Measurements from ENCODE around the gene BLNK.

The BLNK gene

DNA sequence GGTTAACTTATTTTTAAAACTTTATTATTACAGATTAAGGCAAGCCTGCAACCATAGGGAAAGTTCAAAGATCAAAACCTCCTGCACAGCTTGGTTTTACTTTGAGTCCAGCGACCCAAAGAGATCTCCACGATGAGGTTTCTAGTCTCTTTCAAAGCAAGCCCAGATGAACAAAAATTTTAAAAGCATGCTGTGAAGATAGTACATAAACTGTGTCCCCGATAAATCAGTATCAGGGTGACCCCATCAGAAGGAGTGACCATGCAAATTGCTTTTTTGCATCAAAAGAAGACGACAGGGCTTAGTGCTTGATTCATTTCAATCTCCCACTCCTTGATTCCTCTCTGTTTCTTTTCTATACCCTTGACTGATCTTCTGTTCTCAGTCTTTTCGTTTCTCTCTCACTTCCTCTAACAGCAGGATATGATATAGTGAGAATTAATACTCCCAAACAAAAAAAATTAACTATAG, 16.8 kb upstream of the BLNK start:
- DNase-seq (ENCODE audit: low read depth): no peak

DNA sequence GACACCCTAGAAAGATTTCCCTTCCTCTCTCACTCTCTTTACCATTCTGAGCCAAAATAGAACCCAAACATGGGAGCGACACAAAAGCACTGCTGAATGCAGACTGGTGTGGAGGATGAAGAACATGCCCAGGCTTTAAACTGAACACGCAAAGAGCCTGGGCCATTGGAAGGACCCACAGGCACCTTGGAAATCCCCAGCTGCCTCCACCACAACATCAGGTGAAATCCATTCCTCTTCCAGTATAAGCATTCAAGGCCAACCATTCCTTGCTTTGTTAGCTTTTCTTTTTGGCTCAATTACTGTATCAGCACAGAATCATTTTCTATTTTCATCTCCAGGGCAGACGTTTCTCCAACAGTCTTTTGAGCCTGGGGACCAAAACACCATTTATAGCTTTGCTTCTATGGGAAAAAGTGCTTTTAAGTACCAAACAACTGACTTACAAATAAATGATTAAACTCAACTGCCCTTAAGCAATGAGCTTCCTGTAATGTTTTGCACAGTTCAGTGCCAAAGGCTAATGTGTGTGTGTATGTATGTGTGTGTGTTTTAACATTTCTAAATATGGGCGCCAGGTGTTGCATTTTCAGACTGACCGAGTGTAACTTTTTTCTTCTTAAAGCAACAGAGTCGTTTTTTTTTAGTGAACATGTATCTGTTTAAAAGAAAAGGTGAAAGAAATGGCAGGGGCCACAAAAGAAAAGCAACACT, 16.2 kb upstream of the BLNK start:
- DNase-seq (ENCODE audit: low read depth): no peak

DNA sequence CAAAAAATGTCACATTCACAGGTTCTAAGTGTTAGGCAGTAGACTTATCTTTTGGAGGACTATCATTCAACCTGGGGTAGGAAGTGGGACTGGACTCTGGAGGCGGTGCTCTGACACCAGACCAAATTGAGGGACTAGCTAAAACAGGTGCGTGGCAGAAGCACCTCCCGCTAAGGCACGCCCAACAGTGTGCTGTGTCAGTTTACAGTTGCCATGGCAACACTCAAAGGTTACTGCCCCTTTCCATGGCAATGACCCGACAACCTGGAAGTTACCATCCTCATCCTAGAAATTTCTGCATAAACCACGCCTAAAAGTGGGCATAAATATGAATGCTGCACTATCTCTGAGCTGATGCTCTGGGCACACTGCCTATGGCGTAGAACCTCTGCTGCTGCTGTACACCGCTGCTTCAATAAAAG, 14.0 kb upstream of the BLNK start:
- no peak for DNase-seq (ENCODE audit: low read depth)

DNA sequence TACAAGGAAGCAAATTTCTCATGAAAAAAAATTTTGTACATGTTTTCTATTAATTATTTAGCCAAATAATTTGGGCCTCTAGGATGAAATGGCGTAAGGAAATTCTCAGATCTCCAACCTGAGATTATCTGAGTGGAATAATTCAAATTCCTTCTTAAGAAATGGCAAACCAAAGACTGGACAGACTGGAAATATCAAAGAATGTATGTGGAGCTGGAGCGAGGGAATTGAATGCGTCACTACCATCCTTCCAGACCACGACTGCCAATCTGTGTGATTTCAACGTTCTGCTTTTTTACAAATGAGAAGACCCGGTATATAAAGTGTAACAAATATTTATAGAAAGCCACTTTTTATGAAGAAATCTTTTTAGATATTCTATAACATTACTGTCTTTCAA, 12.4 kb upstream of the BLNK start:
- DNase-seq (ENCODE audit: low read depth): no peak

DNA sequence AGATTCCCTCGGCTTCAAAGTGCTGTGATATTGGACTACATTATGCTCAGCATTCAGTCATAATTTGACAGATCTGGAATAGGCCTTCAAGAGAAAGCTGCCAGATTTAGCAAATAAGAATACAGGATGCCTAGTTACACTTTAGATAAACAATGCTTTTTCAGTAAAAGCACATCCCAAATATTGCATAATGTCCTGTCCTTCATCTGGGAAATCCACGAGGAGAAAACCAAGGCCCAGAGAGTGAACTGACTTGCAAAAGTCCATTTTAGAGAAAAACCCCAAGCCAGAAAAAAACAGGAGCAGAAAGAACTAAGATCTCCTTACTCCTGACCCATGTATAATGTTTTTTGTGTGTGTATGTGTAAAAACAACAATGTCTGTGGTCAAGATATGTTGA, 12.0 kb upstream of the BLNK start:
- DNase-seq (ENCODE audit: low read depth): no peak

DNA sequence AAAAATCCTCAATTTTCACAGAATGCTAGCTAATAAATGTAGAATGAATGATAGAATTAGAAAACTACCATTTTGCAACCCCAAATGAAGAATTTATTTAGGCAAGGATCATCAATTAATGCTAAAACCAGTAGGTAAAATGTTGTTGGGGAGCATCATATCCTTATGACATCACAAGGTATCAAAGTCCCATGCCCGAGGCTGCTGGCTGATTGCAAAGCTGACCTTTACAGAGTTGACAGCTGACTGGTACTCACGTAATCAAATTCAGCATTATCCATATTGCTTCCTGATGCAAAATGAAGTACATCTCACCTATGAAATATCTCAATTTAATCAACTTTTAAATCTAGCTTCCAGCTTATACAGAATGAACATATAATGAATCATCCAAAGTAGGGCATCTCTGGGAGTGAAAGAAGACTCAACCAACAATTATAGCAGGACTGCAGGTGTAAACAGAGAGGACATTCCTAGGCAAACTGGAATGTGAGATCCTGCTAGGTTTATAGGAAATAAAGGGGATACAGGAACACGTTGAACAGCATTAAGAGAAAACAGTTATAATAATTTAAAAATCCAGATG, 10.2 kb upstream of the BLNK start:
- DNase-seq (ENCODE audit: low read depth): no peak

DNA sequence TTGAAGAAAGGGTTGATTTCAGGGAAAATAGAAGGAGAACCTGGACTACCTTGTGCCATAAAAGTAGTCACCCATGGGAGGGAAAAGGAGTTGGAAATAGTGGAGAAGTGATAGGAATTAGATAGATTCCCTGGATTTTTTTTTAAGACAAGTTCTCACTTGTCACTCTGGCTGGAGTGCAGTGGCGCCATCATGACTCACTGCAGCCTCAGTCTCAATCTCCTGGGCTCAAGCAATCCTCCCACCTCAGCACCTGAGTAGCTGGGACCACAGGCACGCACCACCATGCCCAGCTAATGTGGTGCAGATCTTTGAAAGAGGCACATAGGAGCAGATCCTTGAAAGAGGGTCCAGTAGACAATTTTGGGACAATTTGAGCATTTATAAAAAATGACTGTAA, 9.5 kb upstream of the BLNK start:
- DNase-seq (ENCODE audit: low read depth): no peak

DNA sequence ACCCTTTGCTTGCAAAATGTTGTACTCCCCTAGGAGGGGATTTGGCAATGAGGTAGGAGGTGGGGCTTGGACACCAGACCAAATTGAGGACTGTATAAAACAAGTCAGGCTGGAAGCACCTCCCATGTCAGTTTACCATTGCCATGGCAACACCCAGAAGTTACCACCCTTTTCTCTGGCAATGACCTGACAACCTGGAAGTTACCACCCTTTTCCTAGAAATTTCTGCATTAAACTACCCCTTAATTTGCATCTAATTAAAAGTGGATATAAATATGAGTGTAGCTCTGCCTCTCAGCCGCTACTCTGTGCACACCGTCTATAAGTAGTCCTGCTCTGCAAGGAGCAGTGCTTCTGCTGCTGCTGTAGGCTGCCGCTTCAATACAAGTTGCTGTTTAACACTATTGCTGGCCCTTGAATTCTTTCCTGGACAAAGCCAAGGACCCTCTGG, 7.8 kb upstream of the BLNK start:
- no peak for DNase-seq (ENCODE audit: low read depth)

DNA sequence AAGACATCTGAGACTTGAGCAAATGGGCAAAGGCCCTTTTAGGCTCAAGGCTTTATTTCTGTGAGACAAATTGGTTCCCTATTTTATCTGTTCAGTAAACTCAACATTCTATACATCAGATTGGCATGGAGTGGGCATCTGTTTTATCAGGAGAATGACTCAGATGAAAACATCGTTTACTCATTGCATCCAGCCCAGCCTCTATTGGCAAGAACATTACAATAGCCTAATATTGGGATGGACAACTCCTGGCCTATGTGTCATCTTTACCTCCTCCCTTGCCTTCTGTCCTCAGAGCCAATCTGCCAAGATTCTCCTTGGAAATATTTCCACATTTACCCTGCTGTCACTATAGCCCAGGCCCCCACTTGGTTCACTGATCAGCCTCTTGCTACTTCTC, 5.5 kb upstream of the BLNK start:
- peak; percentile 15 for DNase-seq (ENCODE audit: low read depth)

DNA sequence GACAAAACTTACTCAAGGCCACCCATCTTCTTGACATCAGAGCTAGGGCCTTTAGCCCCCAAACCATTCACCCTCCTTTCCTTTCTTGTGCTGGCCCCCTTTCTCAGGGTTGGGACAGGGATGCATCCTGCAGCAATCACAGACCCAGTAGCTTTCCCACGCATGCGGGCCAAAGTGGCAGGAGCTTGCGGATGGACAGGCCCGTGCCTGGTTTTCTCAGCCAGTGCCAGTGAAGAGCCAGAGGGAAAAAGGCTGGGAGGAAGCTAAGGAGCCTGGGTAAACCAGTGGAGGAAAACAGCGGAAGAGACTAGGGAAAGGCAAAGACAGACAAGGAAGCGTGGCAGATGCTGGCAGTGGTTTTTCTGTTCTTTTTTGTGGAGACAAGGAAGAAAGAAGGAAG, 5.1 kb upstream of the BLNK start:
- DNase-seq (ENCODE audit: low read depth): no peak

DNA sequence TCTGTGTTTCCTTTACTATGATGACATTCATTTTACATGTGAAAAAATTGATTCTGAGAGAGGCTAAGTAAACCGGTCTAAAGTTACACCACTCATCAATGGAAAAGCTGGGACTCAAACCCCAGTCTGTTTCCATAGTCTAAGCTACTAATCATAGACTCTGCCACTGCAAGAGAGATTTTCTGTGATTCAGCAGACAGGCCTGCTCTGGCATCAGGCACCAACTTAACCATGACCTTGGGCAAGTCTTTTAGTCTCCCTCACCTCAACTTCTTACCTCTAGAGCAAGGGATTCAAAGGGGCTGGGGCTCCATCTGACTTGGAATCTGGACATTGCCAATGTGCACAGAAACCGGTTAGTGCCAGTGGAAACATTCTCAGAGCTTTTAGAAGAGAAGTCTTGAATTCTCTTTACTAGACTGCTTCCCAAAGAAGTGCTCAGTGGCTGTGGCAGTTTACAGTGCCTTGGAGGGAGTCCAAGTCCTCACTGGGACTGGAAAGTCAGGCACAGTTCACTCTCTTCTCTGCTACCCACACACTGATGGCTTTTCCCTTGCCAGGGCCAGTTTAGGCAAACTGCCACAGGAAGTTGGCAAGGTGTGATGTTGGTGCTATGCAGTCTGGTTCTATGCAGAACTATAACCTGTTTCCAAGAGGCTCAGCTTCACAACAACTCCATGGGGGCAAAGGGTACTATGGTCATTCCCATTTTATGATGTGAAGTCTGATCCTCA, 4.5 kb upstream of the BLNK start:
- no peak for DNase-seq (ENCODE audit: low read depth)

DNA sequence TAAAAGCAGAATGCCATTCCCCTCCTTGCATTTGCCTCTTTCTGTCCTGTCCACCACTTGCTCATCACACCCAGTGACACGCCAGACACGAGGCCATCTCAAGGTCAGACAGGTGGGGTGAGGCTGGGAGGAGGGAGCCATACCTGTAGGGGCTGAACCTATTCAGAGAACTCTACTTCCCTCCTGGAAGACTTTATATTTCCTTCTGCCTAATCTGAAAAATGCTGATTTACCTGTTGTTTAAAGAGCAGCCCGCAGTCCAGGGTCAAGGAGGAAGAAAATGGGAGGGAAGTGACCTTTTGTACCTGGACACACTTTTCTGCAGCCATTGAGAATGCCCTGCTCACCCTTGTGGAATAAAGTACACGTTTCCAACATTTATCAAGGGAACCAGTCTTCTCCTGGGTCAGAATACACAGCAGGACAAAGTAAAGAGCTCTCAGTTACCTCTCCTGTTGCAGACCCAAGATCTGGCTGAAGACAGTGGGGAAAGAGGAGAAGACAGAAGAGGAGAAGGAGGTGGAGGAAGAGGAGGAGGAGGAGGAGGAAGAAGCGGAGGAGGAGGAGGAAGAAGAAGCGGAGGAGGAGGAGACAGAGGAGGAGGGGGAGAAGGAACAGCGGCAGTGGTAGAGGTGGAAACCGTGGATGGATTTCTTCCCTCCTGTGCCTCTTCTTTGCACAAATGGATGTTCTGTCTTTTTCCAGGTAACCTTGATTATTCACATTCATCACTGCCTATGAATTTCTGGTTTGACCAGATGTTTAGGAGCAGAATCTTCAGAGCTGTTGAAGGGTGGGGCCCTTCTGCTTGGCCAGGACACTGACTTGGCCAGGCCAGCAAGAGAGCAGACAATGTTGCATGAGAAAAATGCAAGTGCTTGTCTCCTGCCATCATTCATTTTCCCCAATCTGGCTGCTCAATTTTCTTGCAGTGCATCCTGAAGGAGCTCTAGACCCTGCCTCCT, 1.2 kb upstream of the BLNK start:
- DNase-seq (ENCODE audit: low read depth): no peak

DNA sequence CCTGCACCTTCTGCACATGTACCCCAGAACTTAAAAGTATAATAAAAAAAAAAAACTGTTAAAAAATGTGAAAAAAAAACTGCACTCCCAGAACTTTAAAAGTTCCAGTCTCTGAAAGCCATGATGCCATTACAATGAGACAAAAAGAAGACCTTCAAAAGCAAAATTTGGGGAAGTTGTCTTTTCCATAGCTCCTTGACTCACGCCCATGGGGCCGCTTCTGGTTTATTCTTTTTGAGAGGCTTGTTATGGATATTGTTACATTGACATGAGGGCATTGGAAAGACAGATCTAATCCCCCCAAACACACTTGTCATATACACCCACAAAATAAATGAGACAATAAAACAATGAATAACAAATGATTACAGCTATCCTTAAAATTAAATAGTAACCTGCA, 798 bp downstream of the BLNK start:
- no peak for DNase-seq (ENCODE audit: low read depth)

DNA sequence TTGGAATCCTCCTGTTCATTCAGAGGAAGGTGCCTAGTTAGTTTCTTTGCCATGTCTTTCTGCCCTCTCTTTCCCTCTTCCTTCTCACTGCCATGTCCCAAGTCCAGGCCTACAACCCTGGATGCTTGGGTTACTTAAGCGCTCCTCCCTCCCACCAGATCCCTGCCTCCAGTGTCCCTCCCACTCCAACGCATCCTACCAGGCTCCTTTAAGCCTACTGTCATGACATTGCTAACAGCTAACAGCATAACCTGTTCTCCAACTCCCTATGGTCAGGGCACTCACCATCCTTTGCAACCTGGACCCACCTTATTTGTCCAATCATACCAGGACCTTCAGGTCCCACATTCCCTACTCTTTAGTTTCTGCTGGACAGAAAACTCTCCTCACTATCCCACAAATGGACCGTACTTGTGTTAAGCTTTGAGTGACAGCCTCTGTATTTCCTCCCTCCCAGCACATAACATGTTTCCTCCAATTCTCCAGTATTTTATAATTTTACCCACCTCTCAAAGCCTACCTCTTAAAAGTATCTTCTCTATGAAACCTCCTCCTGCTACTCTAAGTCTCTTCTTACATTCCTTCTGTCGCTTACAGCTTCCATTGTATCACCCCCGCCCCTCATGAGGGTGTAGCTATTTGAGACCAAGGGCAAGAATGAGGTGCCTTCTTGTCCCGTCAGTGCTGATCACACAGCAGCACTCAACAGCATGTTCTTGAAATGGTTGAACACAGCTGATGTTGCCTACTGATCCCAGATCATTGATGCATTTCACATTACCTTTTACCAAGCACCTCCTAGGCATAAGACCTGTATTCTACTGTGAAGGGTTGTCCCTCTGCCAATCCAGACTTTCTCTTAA, 1.7 kb downstream of the BLNK start:
- DNase-seq (ENCODE audit: low read depth): no peak

DNA sequence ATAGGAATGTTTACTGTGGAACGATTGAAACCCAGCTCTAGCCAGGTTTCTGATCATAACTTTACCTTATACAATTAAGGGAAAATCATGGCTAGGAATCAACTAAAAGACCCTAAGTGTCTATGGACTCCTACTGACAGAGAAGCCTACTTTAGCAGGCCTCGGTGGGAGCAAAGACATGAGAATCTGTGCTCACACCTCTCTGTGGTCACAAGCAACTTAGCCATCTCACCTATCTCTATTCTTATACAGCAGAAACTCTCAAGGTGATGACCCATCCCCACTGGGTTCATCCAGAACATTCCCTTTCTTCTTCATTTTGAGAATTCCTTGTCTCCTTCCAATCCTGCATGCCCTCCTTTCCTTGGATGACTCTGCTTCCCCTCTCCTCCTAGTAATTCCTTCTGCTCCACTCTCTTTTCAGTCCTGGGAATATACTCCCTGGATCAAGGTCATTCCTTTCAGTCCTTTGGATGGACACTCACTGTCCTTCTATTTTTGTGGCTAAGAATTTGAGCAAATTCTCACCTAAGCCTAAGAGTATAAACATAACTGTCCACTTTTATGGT, 2.9 kb downstream of the BLNK start:
- no peak for DNase-seq (ENCODE audit: low read depth)

DNA sequence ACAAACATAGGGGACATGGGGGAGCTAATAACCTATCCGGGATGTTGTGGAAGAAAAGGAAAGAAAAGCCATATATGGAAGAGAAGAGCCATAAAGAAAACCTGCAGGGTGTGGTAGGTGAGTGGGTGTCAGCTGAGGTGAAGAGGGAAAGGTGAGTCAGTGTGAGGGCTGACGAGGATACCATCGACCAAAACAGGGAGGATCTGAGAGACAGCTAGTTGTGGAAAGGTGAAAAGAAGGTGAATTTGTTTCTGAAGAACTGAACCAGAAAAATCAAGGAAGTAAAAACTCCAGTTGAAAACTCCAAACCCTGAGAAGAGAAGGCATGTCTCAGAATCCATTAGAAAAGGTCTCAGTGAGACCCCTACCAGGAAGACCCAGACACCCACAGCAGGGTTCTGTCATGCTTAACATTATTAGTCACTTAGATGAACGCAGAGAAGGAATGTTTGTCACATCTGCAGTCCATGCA, 4.1 kb downstream of the BLNK start:
- DNase-seq (ENCODE audit: low read depth): no peak

DNA sequence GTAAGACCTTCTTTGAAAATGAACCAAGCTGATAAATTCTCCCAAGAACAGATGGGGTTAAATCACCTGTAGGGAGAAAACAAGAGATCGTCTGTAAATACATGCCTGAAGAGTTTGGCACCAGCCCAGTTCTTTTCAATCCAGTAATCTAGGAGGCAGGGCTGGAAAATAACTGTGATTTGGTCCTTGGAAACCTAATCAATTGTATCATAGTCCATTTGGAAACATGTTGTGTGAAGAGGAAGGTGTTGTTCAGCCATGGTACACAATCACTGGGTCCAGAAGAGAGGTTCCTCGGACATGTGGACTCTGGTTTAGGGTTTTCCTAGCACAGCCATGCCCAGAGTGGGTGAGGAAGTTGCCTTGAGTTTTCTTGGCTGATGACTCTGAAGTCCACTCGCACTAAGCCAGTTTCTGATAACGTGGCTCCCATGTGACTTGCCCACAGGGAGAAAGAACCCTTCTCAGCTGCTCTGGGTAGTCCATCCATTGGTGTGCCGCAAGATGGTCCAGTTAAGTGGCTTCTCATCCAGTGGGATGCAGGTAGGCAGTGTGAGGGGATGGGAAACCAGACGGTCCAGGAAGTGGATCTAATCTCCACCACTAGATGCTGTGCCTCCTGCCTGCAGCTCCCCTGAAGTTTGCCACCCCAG, 5.1 kb downstream of the BLNK start:
- no peak for DNase-seq (ENCODE audit: low read depth)

DNA sequence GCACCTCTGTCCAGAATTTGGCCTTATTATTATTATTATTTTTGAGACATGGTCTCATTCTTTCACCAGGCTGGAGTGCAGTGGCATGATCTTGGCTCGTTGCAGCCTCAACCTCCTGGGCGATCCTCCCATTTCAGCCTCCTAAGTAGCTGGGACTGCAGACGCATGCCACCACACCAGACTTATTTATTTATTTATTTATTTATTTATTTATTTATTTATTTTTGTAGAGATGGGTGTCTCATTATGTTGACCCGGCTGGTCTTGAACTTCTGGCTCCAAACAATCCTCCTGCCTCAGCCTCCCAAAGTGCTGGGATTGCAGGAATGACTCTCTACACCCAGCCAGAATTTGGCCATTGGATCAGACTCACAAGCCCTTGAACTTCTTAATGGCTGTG, 6.4 kb downstream of the BLNK start:
- no peak for DNase-seq (ENCODE audit: low read depth)

DNA sequence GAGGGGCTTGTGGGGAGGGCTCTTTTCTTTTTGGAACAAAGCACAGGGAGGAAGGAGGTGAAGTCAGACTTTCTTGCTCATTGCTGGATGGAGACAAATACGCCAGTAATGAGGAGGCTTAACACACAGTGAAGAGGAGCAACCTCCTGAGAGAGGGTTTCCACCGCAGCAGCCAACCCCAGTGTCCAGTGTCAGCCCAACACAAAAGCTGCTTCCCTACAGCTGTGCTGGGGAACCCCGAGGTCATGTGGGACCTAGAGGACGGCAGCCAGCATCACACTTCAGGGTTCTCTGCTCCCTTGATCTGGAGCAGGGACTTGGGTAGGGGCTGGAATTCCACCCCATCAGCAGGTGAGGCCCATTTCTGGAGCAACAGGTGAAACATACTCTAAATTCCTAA, 7.7 kb downstream of the BLNK start:
- DNase-seq (ENCODE audit: low read depth): no peak

DNA sequence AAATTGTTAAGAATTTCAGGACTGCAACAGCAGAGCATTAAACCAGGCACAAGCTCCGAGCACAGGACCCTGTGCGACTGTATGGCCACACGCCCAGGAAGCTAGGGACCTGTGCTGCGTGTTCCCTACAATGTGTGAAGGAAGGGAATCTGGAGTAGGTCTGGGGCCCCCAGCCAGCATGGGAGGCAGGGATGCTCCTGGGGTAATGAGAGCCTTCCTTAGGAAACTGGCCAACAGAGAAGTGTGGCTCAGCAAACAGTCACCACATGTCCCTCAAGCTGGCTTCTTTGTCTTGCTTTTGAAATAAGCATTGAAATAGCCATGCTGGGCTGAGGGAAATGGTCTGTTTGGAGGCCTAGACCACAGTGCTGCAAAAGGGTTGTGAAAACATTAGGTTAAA, 8.2 kb downstream of the BLNK start:
- no peak for DNase-seq (ENCODE audit: low read depth)

Data from HS-5 (cell line).